Endodermal cell (in vitro differentiated cells): Measurements from ENCODE around the gene LATS2. TPM values are rescaled to one million over a fixed set of nuclear protein-coding genes. Genes with fewer than 3 reads are reported as not detected.

Experiments
- DNase-seq: peaks from one replicate; pipeline ENCODE4 v3.0.0-alpha.2; 2017
- H3K27ac ChIP-seq: 2 replicates; pipeline ENCODE4 v1.5.1; 2013; ENCODE audit warnings: mild to moderate bottlenecking, low read depth, low read length, moderate library complexity
- H3K27me3 ChIP-seq: 2 replicates; pipeline ENCODE4 v1.6.1; 2013; ENCODE audit warnings: mild to moderate bottlenecking, low read length, moderate library complexity; ENCODE audit not compliant: insufficient read depth, control insufficient read depth, poor library complexity, severe bottlenecking
- H3K36me3 ChIP-seq: 2 replicates; pipeline ENCODE4 v1.7.0; 2013; ENCODE audit warnings: mild to moderate bottlenecking, low read length, moderate library complexity; ENCODE audit not compliant: control insufficient read depth, insufficient read depth
- H3K4me1 ChIP-seq: one replicate; pipeline ENCODE4 v1.7.0; 2013; ENCODE audit warnings: low read length; ENCODE audit not compliant: control insufficient read depth, insufficient read depth
- H3K4me3 ChIP-seq: 2 replicates; pipeline ENCODE4 v1.5.1; 2013; ENCODE audit warnings: mild to moderate bottlenecking, low read length, moderate library complexity
- H3K9ac ChIP-seq: 2 replicates; pipeline ENCODE4 v1.6.1; 2013; ENCODE audit warnings: mild to moderate bottlenecking, low read length, moderate library complexity; ENCODE audit not compliant: poor library complexity, severe bottlenecking; ENCODE audit errors: extremely low read depth
- H3K9me3 ChIP-seq: 2 replicates; pipeline ENCODE4 v1.6.1; 2013; ENCODE audit warnings: mild to moderate bottlenecking, low read length, moderate library complexity; ENCODE audit not compliant: control insufficient read depth
- H3K27ac Mint-ChIP-seq: 2 replicates; pipeline ENCODE4 v1.8.0; 2020; ENCODE audit warnings: mixed read lengths
- H3K27me3 Mint-ChIP-seq: 2 replicates; pipeline ENCODE4 v1.8.0; 2021; ENCODE audit warnings: mild to moderate bottlenecking, mixed read lengths; ENCODE audit not compliant: insufficient read depth
- H3K36me3 Mint-ChIP-seq: 2 replicates; pipeline ENCODE4 v1.8.0; 2020; ENCODE audit warnings: low read depth, mixed read lengths
- H3K4me1 Mint-ChIP-seq: 2 replicates; pipeline ENCODE4 v1.8.0; 2020; ENCODE audit warnings: mixed read lengths
- H3K4me3 Mint-ChIP-seq: 2 replicates; pipeline ENCODE4 v1.8.0; 2020; ENCODE audit warnings: mild to moderate bottlenecking, moderate library complexity, mixed read lengths
- H3K9me3 Mint-ChIP-seq: 2 replicates; pipeline ENCODE4 v1.8.0; 2020; ENCODE audit warnings: mild to moderate bottlenecking, mixed read lengths
- CTCF ChIP-seq: fragments of 200-600 bp; sonication (generic); conservative IDR thresholded peaks from 2 replicates; pipeline ENCODE4 v1.5.0; 2021; ENCODE audit warnings: antibody characterized with exemption, mild to moderate bottlenecking
- WGBS, 2 experiments: methylation state at CpG; one replicate each; pipeline versions ENCODE4 v1.1.5 to v1.1.7; 2013; ENCODE audit warnings: missing lambda C conversion rate in 2 of 2, mixed read lengths in 1 of 2; ENCODE audit not compliant: insufficient coverage in 1 of 2, insufficient read length in 1 of 2; 5-methylcytosine and 5-hydroxymethylcytosine counted together
- total RNA-seq, 2 donors: library from RNA; stranded (reverse); fragmentation: NEBNext Ultra II Directional in 1 of 2; extraction: Animal tissue kit (Norgen Biotek cat#: 25700) in 1 of 2; gene quantifications; 2 replicates in 1 of 2; 3 replicates in 1 of 2; pipeline ENCODE4 v1.2.1, GENCODE V29; 2021

The LATS2 gene
- total RNA-seq, 2 donors from 2014 or later: 26.2 to 35.4 TPM

- H3K4me1 Mint-ChIP-seq: no peaks in the 10 kb centered on the region
- TF ChIP-seq CTCF: no peak
- Histone ChIP-seq H3K4me3 (no peak overlapping the region), H3K4me1 (no peaks in the 10 kb centered on the region), H3K9ac (no peak overlapping the region), H3K27me3 (no peaks in the 10 kb centered on the region), H3K27ac (no peak overlapping the region), H3K36me3 (no peaks in the 10 kb centered on the region), H3K9me3 (no peaks in the 10 kb centered on the region)
- H3K36me3 Mint-ChIP-seq: no peaks in the 10 kb centered on the region
- WGBS, 2 experiments: 89 to 95% methylated on average over 7 of the region's 7 CpGs
- no peaks in the 10 kb centered on the region for H3K27me3 Mint-ChIP-seq
- DNase-seq: no peak
- no peaks in the 10 kb centered on the region for H3K9me3 Mint-ChIP-seq
- H3K27ac Mint-ChIP-seq: no peak overlapping the region
- H3K4me3 Mint-ChIP-seq: no peak overlapping the region
Observed at GRCh38 chr13:21100211-21100610, 38.8 kb upstream of the LATS2 start.

DNA sequence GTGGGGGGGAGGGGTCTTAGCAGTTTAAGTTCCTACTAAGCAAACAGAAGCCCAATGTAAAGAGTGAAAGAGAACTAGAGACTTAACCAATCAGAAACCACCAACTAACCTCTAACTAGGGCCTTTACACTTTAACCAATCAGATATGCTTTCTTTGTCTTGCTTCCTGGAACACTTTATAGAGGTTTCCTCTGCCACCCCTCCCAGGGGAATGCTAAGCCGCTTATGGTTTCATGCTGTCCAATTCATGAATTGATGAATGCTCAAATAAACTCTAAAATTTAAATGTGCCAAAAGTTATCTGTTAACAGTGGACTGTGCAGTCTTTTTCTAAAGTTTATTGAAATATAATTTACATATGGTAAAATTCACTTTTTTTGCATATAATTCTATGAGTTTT lies 33.9 kb upstream of the LATS2 start:
- Histone ChIP-seq H3K4me1 (no peaks in the 10 kb centered on the region), H3K9me3 (no peaks in the 10 kb centered on the region), H3K27ac (no peak overlapping the region), H3K27me3 (no peaks in the 10 kb centered on the region), H3K4me3 (no peak overlapping the region), H3K9ac (no peak overlapping the region), H3K36me3 (no peaks in the 10 kb centered on the region)
- H3K9me3 Mint-ChIP-seq: no peaks in the 10 kb centered on the region
- WGBS, 2 experiments: 92% methylated on average over 1 of the region's 1 CpG; no CpG with 5 or more reads in 1 of the 2 experiments
- no peak overlapping the region for H3K27ac Mint-ChIP-seq
- H3K4me3 Mint-ChIP-seq: no peak overlapping the region
- DNase-seq: no peak
- H3K27me3 Mint-ChIP-seq: no peaks in the 10 kb centered on the region
- no peaks in the 10 kb centered on the region for H3K36me3 Mint-ChIP-seq
- no peaks in the 10 kb centered on the region for H3K4me1 Mint-ChIP-seq
- no peak for TF ChIP-seq CTCF

GRCh38 chr13:21089830-21090229 lies 28.4 kb upstream of the LATS2 start:
- DNase-seq: no peak
- no peak overlapping the region for H3K4me3 Mint-ChIP-seq
- 86 to 88% methylated on average over 2 to 3 of the region's 3 CpGs for WGBS, 2 experiments
- no peaks in the 10 kb centered on the region for H3K27me3 Mint-ChIP-seq
- no peak overlapping the region for H3K27ac Mint-ChIP-seq
- H3K9me3 ChIP-seq: no peaks in the 10 kb centered on the region
- H3K9ac ChIP-seq: no peak overlapping the region
- H3K9me3 Mint-ChIP-seq: no peaks in the 10 kb centered on the region
- H3K4me1 Mint-ChIP-seq: no peaks in the 10 kb centered on the region
- H3K36me3 ChIP-seq: no peaks in the 10 kb centered on the region
- no peak for TF ChIP-seq CTCF
- no peak overlapping the region for H3K4me3 ChIP-seq
- H3K27me3 ChIP-seq: no peaks in the 10 kb centered on the region
- no peaks in the 10 kb centered on the region for H3K36me3 Mint-ChIP-seq
- H3K27ac ChIP-seq: no peak overlapping the region
- H3K4me1 ChIP-seq: no peaks in the 10 kb centered on the region
